Keratinocyte (primary cell): ENCODE results near the gene SMIM32. TPM values are rescaled to one million over a fixed set of nuclear protein-coding genes. Genes with fewer than 3 reads are reported as not detected.

Experiments used
- DNase-seq: peaks from one replicate; pipeline ENCODE4 v3.0.0-alpha.2; 2011; ENCODE audit warnings: low read depth, missing footprints, low spot score
- FAIRE-seq: peaks from 2 replicates; lab custom pipeline; 2011; peaks lifted over from hg19 to GRCh38; lab: Jason Lieb, UNC
- H2AFZ ChIP-seq: 2 replicates; pipeline ENCODE4 v1.6.0; 2012; ENCODE audit warnings: low read length, control low read depth, inconsistent platforms; ENCODE audit not compliant: control insufficient read depth
- H3K27ac ChIP-seq: 2 replicates; pipeline ENCODE4 v1.5.1; 2011; ENCODE audit warnings: low read length; ENCODE audit not compliant: control insufficient read depth, insufficient read depth
- H3K27me3 ChIP-seq: 3 replicates; pipeline ENCODE4 v1.6.0; 2011; ENCODE audit warnings: low read length; ENCODE audit not compliant: control insufficient read depth, insufficient read depth; ENCODE audit errors: extremely low read depth
- H3K36me3 ChIP-seq, 2 experiments: 2 replicates in 1 of 2; 3 replicates in 1 of 2; pipeline ENCODE4 v1.5.1; 2011; ENCODE audit warnings: low read length in 2 of 2, mild to moderate bottlenecking in 1 of 2; ENCODE audit not compliant: control insufficient read depth in 2 of 2, insufficient read depth in 2 of 2; ENCODE audit errors: extremely low read depth in 1 of 2
- H3K4me1 ChIP-seq: 3 replicates; pipeline ENCODE4 v1.5.1; 2011; ENCODE audit warnings: low read length; ENCODE audit not compliant: control insufficient read depth, insufficient read depth; ENCODE audit errors: extremely low read depth
- H3K4me2 ChIP-seq: 3 replicates; pipeline ENCODE4 v1.6.0; 2011; ENCODE audit warnings: low read depth, low read length; ENCODE audit not compliant: control insufficient read depth, insufficient read depth; ENCODE audit errors: extremely low read depth
- H3K4me3 ChIP-seq, 3 experiments: fragments of 200-600 bp in 1 of 3; sonication (generic) in 1 of 3; 2 replicates in 2 of 3; 3 replicates in 1 of 3; pipeline ENCODE4 v1.5.1; 2011 to 2016; ENCODE audit warnings: low read length in 3 of 3, mild to moderate bottlenecking in 3 of 3, control low read depth in 2 of 3, inconsistent platforms in 1 of 3, low read depth in 1 of 3, mixed read lengths in 1 of 3, mixed run types in 1 of 3, moderate library complexity in 1 of 3; ENCODE audit not compliant: control insufficient read depth in 2 of 3, insufficient read depth in 2 of 3; ENCODE audit errors: extremely low read depth in 1 of 3
- H3K79me2 ChIP-seq: 2 replicates; pipeline ENCODE4 v1.6.0; 2012; ENCODE audit warnings: low read length; ENCODE audit not compliant: control insufficient read depth, insufficient read depth
- H3K9ac ChIP-seq: 3 replicates; pipeline ENCODE4 v1.6.0; 2011; ENCODE audit warnings: low read length; ENCODE audit not compliant: control insufficient read depth, insufficient read depth; ENCODE audit errors: extremely low read depth
- H3K9me1 ChIP-seq: 3 replicates; pipeline ENCODE4 v1.6.0; 2011; ENCODE audit warnings: low read length; ENCODE audit not compliant: control insufficient read depth, insufficient read depth; ENCODE audit errors: extremely low read depth
- H3K9me3 ChIP-seq: 2 replicates; pipeline ENCODE4 v1.5.1; 2012; ENCODE audit warnings: low read depth, low read length; ENCODE audit not compliant: control insufficient read depth
- H4K20me1 ChIP-seq: 3 replicates; pipeline ENCODE4 v1.6.0; 2011; ENCODE audit warnings: low read length; ENCODE audit not compliant: control insufficient read depth, insufficient read depth; ENCODE audit errors: extremely low read depth
- CTCF ChIP-seq, 3 experiments: IDR thresholded peaks in 1 of 3; conservative IDR thresholded peaks in 1 of 3; optimal IDR thresholded peaks in 1 of 3; 2 replicates in 2 of 3; 3 replicates in 1 of 3; pipeline versions ENCODE3 to v1.5.1; 2011; ENCODE audit warnings: low read length in 3 of 3, mild to moderate bottlenecking in 3 of 3, moderate library complexity in 2 of 3, control low read depth in 1 of 3, inconsistent platforms in 1 of 3; ENCODE audit not compliant: insufficient read depth in 2 of 3; ENCODE audit errors: extremely low read depth in 1 of 3
- EZH2 ChIP-seq: IDR thresholded peaks from one replicate; pipeline ENCODE4 v1.6.1; 2012; ENCODE audit warnings: inconsistent platforms, mild to moderate bottlenecking, low read length, moderate library complexity
- dilution Hi-C: fragments of 300-500 bp; cut with MboI; formaldehyde crosslinking; loops from one replicate; pipeline ENCODE4 v1.7.0; 2020; ENCODE audit warnings: low sequenced_read_pairs; ENCODE audit not compliant: extremely low pct_ligation_motif_present
- polyA plus RNA-seq, 5 experiments: library from polyadenylated mRNA; depleted of rRNA in 3 of 5; stranded (reverse) in 3 of 5; stranded (forward) in 1 of 5; unstranded in 1 of 5; fragments of >200 nt; gene quantifications; 1 replicate in 1 of 5; 2 replicates in 3 of 5; 3 replicates in 1 of 5; pipeline versions ENCODE4 v1.2.1 to v1.2.3, GENCODE V29; 2011 to 2012; ENCODE audit warnings: missing spikeins in 2 of 5, low read depth in 1 of 5, low replicate concordance in 1 of 5

Gene SMIM32
- polyA plus RNA-seq, 1 donor (not counting 4 experiments of a cell fraction or from before 2014, with no cell fraction given), result not detected

- no peaks in the 10 kb centered on the region for H3K4me1 ChIP-seq
- no peak overlapping the region for H3K4me2 ChIP-seq
- no peaks in the 10 kb centered on the region for H3K36me3 ChIP-seq
- DNase-seq (no peak), FAIRE-seq (no peak)
- dilution Hi-C loops, result no loop called here
- H3K4me3 ChIP-seq, result no peak overlapping the region
- TF ChIP-seq EZH2 (no peak), CTCF (optimal IDR thresholded peaks at IDR 0.05 in 1 of 3, IDR thresholded peaks at IDR 0.05 in 1 of 3, conservative IDR thresholded peaks at IDR 0.05 in 1 of 3; ENCODE audit: extremely low read depth in 1 of 3, insufficient read depth in 2 of 3, low read length in 3 of 3) (no peak)
- H3K9ac ChIP-seq, result no peak overlapping the region
- H3K27me3 ChIP-seq, result no peaks in the 10 kb centered on the region
- H3K27ac ChIP-seq, result no peak overlapping the region
- no peak overlapping the region for H2AFZ ChIP-seq
- no peaks in the 10 kb centered on the region for H3K9me1 ChIP-seq
- H4K20me1 ChIP-seq, result no peaks in the 10 kb centered on the region
- no peaks in the 10 kb centered on the region for H3K79me2 ChIP-seq
- H3K9me3 ChIP-seq, result no peaks in the 10 kb centered on the region
Measured at GRCh38 chr5:136200761-136201160, 7.8 kb upstream of the SMIM32 start.

- no peaks in the 10 kb centered on the region for H4K20me1 ChIP-seq
- TF ChIP-seq EZH2 (no peak), CTCF (optimal IDR thresholded peaks at IDR 0.05 in 1 of 3, IDR thresholded peaks at IDR 0.05 in 1 of 3, conservative IDR thresholded peaks at IDR 0.05 in 1 of 3; ENCODE audit: extremely low read depth in 1 of 3, insufficient read depth in 2 of 3, low read length in 3 of 3) (no peak)
- no peaks in the 10 kb centered on the region for H3K9me1 ChIP-seq
- no peak overlapping the region for H2AFZ ChIP-seq
- H3K27me3 ChIP-seq, result no peaks in the 10 kb centered on the region
- H3K36me3 ChIP-seq, result no peaks in the 10 kb centered on the region
- H3K4me3 ChIP-seq, result no peak overlapping the region
- no peaks in the 10 kb centered on the region for H3K79me2 ChIP-seq
- H3K27ac ChIP-seq, result no peak overlapping the region
- DNase-seq, result no peak
- no peak for FAIRE-seq
- H3K9ac ChIP-seq, result no peak overlapping the region
- no peak overlapping the region for H3K4me2 ChIP-seq
- dilution Hi-C loops, result no loop called here
- no peaks in the 10 kb centered on the region for H3K4me1 ChIP-seq
- H3K9me3 ChIP-seq, result no peaks in the 10 kb centered on the region
Measured at GRCh38 chr5:136200130-136200529, 7.2 kb upstream of the SMIM32 start.
